Keratinocyte (primary cell): ENCODE measurements around the gene PXYLP1. TPM values are rescaled to one million over a fixed set of nuclear protein-coding genes. Genes with fewer than 3 reads are reported as not detected.
"Not testable (repeated sequence)": the region's sequence is repeated elsewhere in the genome, so short reads cannot be mapped to it uniquely, and the experiment has no call there.

Experiments
- DNase-seq: peaks from one replicate; pipeline ENCODE4 v3.0.0-alpha.2; 2011; ENCODE audit warnings: low read depth, missing footprints, low spot score
- FAIRE-seq: peaks from 2 replicates; lab custom pipeline; 2011; peaks lifted over from hg19 to GRCh38; lab: Jason Lieb, UNC
- H2AFZ ChIP-seq: 2 replicates; pipeline ENCODE4 v1.6.0; 2012; ENCODE audit warnings: low read length, control low read depth, inconsistent platforms; ENCODE audit not compliant: control insufficient read depth
- H3K27ac ChIP-seq: 2 replicates; pipeline ENCODE4 v1.5.1; 2011; ENCODE audit warnings: low read length; ENCODE audit not compliant: control insufficient read depth, insufficient read depth
- H3K27me3 ChIP-seq: 3 replicates; pipeline ENCODE4 v1.6.0; 2011; ENCODE audit warnings: low read length; ENCODE audit not compliant: control insufficient read depth, insufficient read depth; ENCODE audit errors: extremely low read depth
- H3K36me3 ChIP-seq, 2 experiments: 2 replicates in 1 of 2; 3 replicates in 1 of 2; pipeline ENCODE4 v1.5.1; 2011; ENCODE audit warnings: low read length in 2 of 2, mild to moderate bottlenecking in 1 of 2; ENCODE audit not compliant: control insufficient read depth in 2 of 2, insufficient read depth in 2 of 2; ENCODE audit errors: extremely low read depth in 1 of 2
- H3K4me1 ChIP-seq: 3 replicates; pipeline ENCODE4 v1.5.1; 2011; ENCODE audit warnings: low read length; ENCODE audit not compliant: control insufficient read depth, insufficient read depth; ENCODE audit errors: extremely low read depth
- H3K4me2 ChIP-seq: 3 replicates; pipeline ENCODE4 v1.6.0; 2011; ENCODE audit warnings: low read depth, low read length; ENCODE audit not compliant: control insufficient read depth, insufficient read depth; ENCODE audit errors: extremely low read depth
- H3K4me3 ChIP-seq, 3 experiments: fragments of 200-600 bp in 1 of 3; sonication (generic) in 1 of 3; 2 replicates in 2 of 3; 3 replicates in 1 of 3; pipeline ENCODE4 v1.5.1; 2011 to 2016; ENCODE audit warnings: low read length in 3 of 3, mild to moderate bottlenecking in 3 of 3, control low read depth in 2 of 3, inconsistent platforms in 1 of 3, low read depth in 1 of 3, mixed read lengths in 1 of 3, mixed run types in 1 of 3, moderate library complexity in 1 of 3; ENCODE audit not compliant: control insufficient read depth in 2 of 3, insufficient read depth in 2 of 3; ENCODE audit errors: extremely low read depth in 1 of 3
- H3K79me2 ChIP-seq: 2 replicates; pipeline ENCODE4 v1.6.0; 2012; ENCODE audit warnings: low read length; ENCODE audit not compliant: control insufficient read depth, insufficient read depth
- H3K9ac ChIP-seq: 3 replicates; pipeline ENCODE4 v1.6.0; 2011; ENCODE audit warnings: low read length; ENCODE audit not compliant: control insufficient read depth, insufficient read depth; ENCODE audit errors: extremely low read depth
- H3K9me1 ChIP-seq: 3 replicates; pipeline ENCODE4 v1.6.0; 2011; ENCODE audit warnings: low read length; ENCODE audit not compliant: control insufficient read depth, insufficient read depth; ENCODE audit errors: extremely low read depth
- H3K9me3 ChIP-seq: 2 replicates; pipeline ENCODE4 v1.5.1; 2012; ENCODE audit warnings: low read depth, low read length; ENCODE audit not compliant: control insufficient read depth
- H4K20me1 ChIP-seq: 3 replicates; pipeline ENCODE4 v1.6.0; 2011; ENCODE audit warnings: low read length; ENCODE audit not compliant: control insufficient read depth, insufficient read depth; ENCODE audit errors: extremely low read depth
- EZH2 ChIP-seq: IDR thresholded peaks from one replicate; pipeline ENCODE4 v1.6.1; 2012; ENCODE audit warnings: inconsistent platforms, mild to moderate bottlenecking, low read length, moderate library complexity
- dilution Hi-C: fragments of 300-500 bp; cut with MboI; formaldehyde crosslinking; loops from one replicate; pipeline ENCODE4 v1.7.0; 2020; ENCODE audit warnings: low sequenced_read_pairs; ENCODE audit not compliant: extremely low pct_ligation_motif_present
- polyA plus RNA-seq, 5 experiments: library from polyadenylated mRNA; depleted of rRNA in 3 of 5; stranded (reverse) in 3 of 5; stranded (forward) in 1 of 5; unstranded in 1 of 5; fragments of >200 nt; gene quantifications; 1 replicate in 1 of 5; 2 replicates in 3 of 5; 3 replicates in 1 of 5; pipeline versions ENCODE4 v1.2.1 to v1.2.3, GENCODE V29; 2011 to 2012; ENCODE audit warnings: missing spikeins in 2 of 5, low read depth in 1 of 5, low replicate concordance in 1 of 5
- TF ChIP-seq, protein P1 (sequence below), 3 experiments: IDR thresholded peaks in 1 of 3; conservative IDR thresholded peaks in 1 of 3; optimal IDR thresholded peaks in 1 of 3; 2 replicates in 2 of 3; 3 replicates in 1 of 3; pipeline versions ENCODE3 to v1.5.1; 2011; ENCODE audit warnings: low read length in 3 of 3, mild to moderate bottlenecking in 3 of 3, moderate library complexity in 2 of 3, control low read depth in 1 of 3, inconsistent platforms in 1 of 3; ENCODE audit not compliant: insufficient read depth in 2 of 3; ENCODE audit errors: extremely low read depth in 1 of 3

Gene PXYLP1
- polyA plus RNA-seq, 1 donor (not counting 4 experiments of a cell fraction or from before 2014, with no cell fraction given) = 3.0 TPM

- DNase-seq (no peak), FAIRE-seq (no peak)
- H3K27ac ChIP-seq = peak overlapping the region; percentile 31
- H3K4me1 ChIP-seq = peaks cover 3% of the 10 kb centered on the region
- H3K27me3 ChIP-seq = no peaks in the 10 kb centered on the region
- H3K9ac ChIP-seq = peak overlapping the region; percentile 22
- no peaks in the 10 kb centered on the region for H3K36me3 ChIP-seq
- peak overlapping the region in 2 of 3 experiments; percentile 46 to 64 for H3K4me3 ChIP-seq
- dilution Hi-C loops = no loop called here
- H3K79me2 ChIP-seq = no peaks in the 10 kb centered on the region
- peak overlapping the region; percentile 87 for H3K4me2 ChIP-seq
- H4K20me1 ChIP-seq = no peaks in the 10 kb centered on the region
- H3K9me3 ChIP-seq = no peaks in the 10 kb centered on the region
- H2AFZ ChIP-seq = peak overlapping the region; percentile 81
- TF ChIP-seq, protein P1, sequence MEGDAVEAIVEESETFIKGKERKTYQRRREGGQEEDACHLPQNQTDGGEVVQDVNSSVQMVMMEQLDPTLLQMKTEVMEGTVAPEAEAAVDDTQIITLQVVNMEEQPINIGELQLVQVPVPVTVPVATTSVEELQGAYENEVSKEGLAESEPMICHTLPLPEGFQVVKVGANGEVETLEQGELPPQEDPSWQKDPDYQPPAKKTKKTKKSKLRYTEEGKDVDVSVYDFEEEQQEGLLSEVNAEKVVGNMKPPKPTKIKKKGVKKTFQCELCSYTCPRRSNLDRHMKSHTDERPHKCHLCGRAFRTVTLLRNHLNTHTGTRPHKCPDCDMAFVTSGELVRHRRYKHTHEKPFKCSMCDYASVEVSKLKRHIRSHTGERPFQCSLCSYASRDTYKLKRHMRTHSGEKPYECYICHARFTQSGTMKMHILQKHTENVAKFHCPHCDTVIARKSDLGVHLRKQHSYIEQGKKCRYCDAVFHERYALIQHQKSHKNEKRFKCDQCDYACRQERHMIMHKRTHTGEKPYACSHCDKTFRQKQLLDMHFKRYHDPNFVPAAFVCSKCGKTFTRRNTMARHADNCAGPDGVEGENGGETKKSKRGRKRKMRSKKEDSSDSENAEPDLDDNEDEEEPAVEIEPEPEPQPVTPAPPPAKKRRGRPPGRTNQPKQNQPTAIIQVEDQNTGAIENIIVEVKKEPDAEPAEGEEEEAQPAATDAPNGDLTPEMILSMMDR (optimal IDR thresholded peaks at IDR 0.05 in 1 of 3, IDR thresholded peaks at IDR 0.05 in 1 of 3, conservative IDR thresholded peaks at IDR 0.05 in 1 of 3; ENCODE audit: extremely low read depth in 1 of 3, insufficient read depth in 2 of 3, low read length in 3 of 3) = no peak
- TF ChIP-seq EZH2 = no peak
- no peaks in the 10 kb centered on the region for H3K9me1 ChIP-seq
Observed at GRCh38 chr3:141294301-141294700, 62.7 kb downstream of the PXYLP1 start.

DNA sequence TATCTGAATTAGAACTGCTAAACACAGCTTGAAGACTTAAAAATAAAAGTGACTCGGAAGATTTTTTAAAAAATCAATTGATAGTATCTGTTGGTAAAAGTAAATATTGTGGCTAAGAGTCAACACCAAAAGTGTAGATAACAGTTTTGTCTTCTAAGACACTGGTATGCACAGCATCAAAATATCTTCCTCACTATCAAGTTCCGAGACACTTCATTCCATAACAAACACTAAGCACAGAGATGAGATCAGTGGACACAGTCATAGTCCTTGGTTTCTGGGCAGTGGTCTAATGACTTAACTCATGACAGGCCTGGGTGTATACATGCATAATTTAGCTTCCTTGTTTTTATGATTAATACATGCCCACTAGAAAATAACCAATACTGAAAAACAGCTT, 63.2 kb downstream of the PXYLP1 start:
- FAIRE-seq = peak; percentile 34
- dilution Hi-C loops = no loop called here
- peak overlapping the region; percentile 87 for H3K4me2 ChIP-seq

DNA sequence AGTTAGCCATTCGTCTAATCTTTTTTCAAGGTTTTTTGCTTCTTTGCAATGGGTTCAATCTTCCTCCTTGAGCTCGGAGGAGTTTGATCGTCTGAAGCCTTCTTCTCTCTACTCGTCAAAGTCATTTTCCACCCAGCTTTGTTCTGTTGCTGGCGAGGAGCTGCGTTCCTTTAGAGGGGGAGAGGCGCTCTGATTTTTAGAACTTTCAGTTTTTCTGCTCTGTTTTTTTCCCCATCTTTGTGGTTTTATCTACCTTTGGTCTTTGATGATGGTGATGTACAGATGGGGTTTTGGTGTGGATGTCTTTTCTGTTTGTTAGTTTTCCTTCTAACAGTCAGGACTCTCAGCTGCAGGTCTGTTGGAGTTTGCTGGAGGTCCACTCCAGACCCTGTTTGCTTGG, 68.8 kb downstream of the PXYLP1 start:
- H2AFZ ChIP-seq, H3K27me3 ChIP-seq, H3K36me3 ChIP-seq, H3K4me2 ChIP-seq, dilution Hi-C loops, DNase-seq, H3K9me3 ChIP-seq, H3K79me2 ChIP-seq, H3K4me3 ChIP-seq, H3K9me1 ChIP-seq, H3K27ac ChIP-seq, H4K20me1 ChIP-seq, H3K9ac ChIP-seq, FAIRE-seq: not testable (repeated sequence)
- H3K4me1 ChIP-seq = peaks cover 17% of the 10 kb centered on the region

More for the DNA sequence above, 63.2 kb downstream of the PXYLP1 start:
- H3K4me1 ChIP-seq = peaks cover 3% of the 10 kb centered on the region
- no peak overlapping the region for H3K27ac ChIP-seq
- TF ChIP-seq, protein P1 (optimal IDR thresholded peaks at IDR 0.05 in 1 of 3, IDR thresholded peaks at IDR 0.05 in 1 of 3, conservative IDR thresholded peaks at IDR 0.05 in 1 of 3; ENCODE audit: extremely low read depth in 1 of 3, insufficient read depth in 2 of 3, low read length in 3 of 3) = no peak
- no peak for TF ChIP-seq EZH2
- peak overlapping the region in 2 of 3 experiments; percentile 46 to 64 for H3K4me3 ChIP-seq
- H2AFZ ChIP-seq = peak overlapping the region; percentile 81
- H3K9me1 ChIP-seq = no peaks in the 10 kb centered on the region
- peak overlapping the region; percentile 22 for H3K9ac ChIP-seq
- no peaks in the 10 kb centered on the region for H3K36me3 ChIP-seq
- H3K9me3 ChIP-seq = no peaks in the 10 kb centered on the region
- H4K20me1 ChIP-seq = no peaks in the 10 kb centered on the region
- no peaks in the 10 kb centered on the region for H3K79me2 ChIP-seq
- no peak for DNase-seq
- no peaks in the 10 kb centered on the region for H3K27me3 ChIP-seq
